Measurements from ENCODE around the gene PLD1.

Gene PLD1

GRCh38 chr3:171615686-171616085, 194.6 kb downstream of the PLD1 start:
- H3K9me3 ChIP-seq (ENCODE audit: control extremely low read depth in 1 of 5, control insufficient read depth in 4 of 5, insufficient read depth in 2 of 5, low read depth in 1 of 5, low read length in 4 of 5): no peaks in the 10 kb centered on the region
- ChIA-PET CTCF (interaction anchor here (0.9 to 1.4 kb wide), 3 partner anchors 8 to 220 kb away, joined by 3 to 4 read pairs (median 3); no protein-coding TSS in a partner anchor), POLR2A (no interaction called here)
- peaks cover 0 to 6% (median 0%) of the 10 kb centered on the region in 4 experiments for H3K36me3 ChIP-seq (ENCODE audit: control insufficient read depth in 4 of 4, insufficient read depth in 4 of 4, low read length in 3 of 4)
- no peaks in the 10 kb centered on the region for H3K27me3 ChIP-seq (replicated peaks in 2 of 5; ENCODE audit: control insufficient read depth in 4 of 5, insufficient read depth in 5 of 5, low read length in 4 of 5)
- WGBS (ENCODE audit: insufficient coverage): no CpG with 5 or more reads among the region's 1 CpG
- H3K4me3 ChIP-seq (ENCODE audit: control insufficient read depth in 1 of 7, extremely low read depth in 1 of 7, insufficient read depth in 4 of 7, low read depth in 2 of 7, low read length in 6 of 7): no peak overlapping the region
- peaks cover 0 to 2% (median 0%) of the 10 kb centered on the region in 4 experiments for H3K4me1 ChIP-seq (ENCODE audit: control extremely low read depth in 1 of 4, control insufficient read depth in 4 of 4, insufficient read depth in 4 of 4, low read length in 3 of 4)
- DNase-seq: no peak
- no peak overlapping the region for H3K27ac ChIP-seq (ENCODE audit: insufficient read depth in 1 of 2, low read depth in 1 of 2, low read length in 2 of 2, poor library complexity in 1 of 2, severe bottlenecking in 2 of 2)

DNA sequence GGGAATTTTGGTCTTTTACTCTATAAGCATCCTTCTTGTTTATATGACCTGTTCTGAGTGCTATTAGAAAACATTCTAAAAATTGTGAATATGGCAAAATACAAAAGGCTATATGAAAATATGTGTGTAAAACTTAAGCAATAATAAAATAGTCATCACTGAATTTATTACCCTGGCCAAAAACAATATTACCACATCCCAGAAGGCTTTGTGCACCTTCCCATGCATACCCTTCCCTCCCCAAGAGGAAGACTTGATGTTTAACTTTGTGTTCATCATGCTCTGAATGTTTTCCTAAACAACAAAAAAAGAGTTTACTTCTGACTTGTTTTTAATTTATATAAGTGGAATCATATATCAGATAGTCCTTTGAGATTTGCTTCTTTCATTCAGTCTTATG, 195.0 kb downstream of the PLD1 start:
- no peak for DNase-seq
- Histone ChIP-seq H3K27me3 (replicated peaks in 2 of 5; ENCODE audit: control insufficient read depth in 4 of 5, insufficient read depth in 5 of 5, low read length in 4 of 5) (no peaks in the 10 kb centered on the region), H3K36me3 (ENCODE audit: control insufficient read depth in 4 of 4, insufficient read depth in 4 of 4, low read length in 3 of 4) (peaks cover 0 to 6% (median 0%) of the 10 kb centered on the region in 4 experiments), H3K9me3 (ENCODE audit: control extremely low read depth in 1 of 5, control insufficient read depth in 4 of 5, insufficient read depth in 2 of 5, low read depth in 1 of 5, low read length in 4 of 5) (no peaks in the 10 kb centered on the region), H3K27ac (ENCODE audit: insufficient read depth in 1 of 2, low read depth in 1 of 2, low read length in 2 of 2, poor library complexity in 1 of 2, severe bottlenecking in 2 of 2) (no peak overlapping the region), H3K4me3 (ENCODE audit: control insufficient read depth in 1 of 7, extremely low read depth in 1 of 7, insufficient read depth in 4 of 7, low read depth in 2 of 7, low read length in 6 of 7) (no peak overlapping the region), H3K4me1 (ENCODE audit: control extremely low read depth in 1 of 4, control insufficient read depth in 4 of 4, insufficient read depth in 4 of 4, low read length in 3 of 4) (peaks cover 0 to 2% (median 0%) of the 10 kb centered on the region in 4 experiments)
- ChIA-PET POLR2A (interaction anchor here (0.6 kb wide), 1 partner anchor 1718 kb away, joined by 3 read pairs; no protein-coding TSS in a partner anchor), CTCF (interaction anchor here (0.9 to 1.6 kb wide), 4 partner anchors 8 to 214 kb away, joined by 3 to 8 read pairs (median 3); no protein-coding TSS in a partner anchor)

GRCh38 chr3:171614318-171614921, 195.9 kb downstream of the PLD1 start:
- CTCF ChIA-PET: interaction anchor here (0.8 to 1.6 kb wide), 11 partner anchors 9 to 727 kb away, joined by 3 to 8 read pairs (median 3); no protein-coding TSS in a partner anchor

DNA sequence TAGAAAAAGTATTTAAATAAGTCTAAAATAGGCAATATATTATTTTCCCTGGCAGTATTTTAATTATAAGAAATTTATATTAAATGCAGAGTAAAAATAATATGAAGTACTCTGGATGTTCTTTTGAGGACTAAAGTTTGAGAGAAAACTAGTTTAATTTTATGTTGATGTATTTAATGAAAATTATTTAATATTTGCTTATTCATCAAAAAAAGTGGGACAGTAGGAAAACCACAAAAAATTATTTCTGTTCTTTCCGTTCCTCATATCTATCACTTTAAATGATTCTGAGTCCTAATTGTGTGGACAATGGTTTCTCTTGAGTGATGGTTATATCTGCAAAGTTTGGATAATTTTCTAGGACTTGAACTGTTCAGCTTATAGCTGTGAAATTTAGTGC, 202.8 kb downstream of the PLD1 start:
- ChIA-PET CTCF (no interaction called here), POLR2A (no interaction called here)
- H3K27ac ChIP-seq (ENCODE audit: insufficient read depth in 1 of 2, low read depth in 1 of 2, low read length in 2 of 2, poor library complexity in 1 of 2, severe bottlenecking in 2 of 2): no peak overlapping the region
- no CpG with 5 or more reads among the region's 1 CpG for WGBS (ENCODE audit: insufficient coverage)
- peaks cover 0 to 5% (median 0%) of the 10 kb centered on the region in 4 experiments for H3K4me1 ChIP-seq (ENCODE audit: control extremely low read depth in 1 of 4, control insufficient read depth in 4 of 4, insufficient read depth in 4 of 4, low read length in 3 of 4)
- DNase-seq: no peak
- H3K27me3 ChIP-seq (replicated peaks in 2 of 5; ENCODE audit: control insufficient read depth in 4 of 5, insufficient read depth in 5 of 5, low read length in 4 of 5): no peaks in the 10 kb centered on the region
- H3K36me3 ChIP-seq (ENCODE audit: control insufficient read depth in 4 of 4, insufficient read depth in 4 of 4, low read length in 3 of 4): peaks cover 0 to 6% (median 1%) of the 10 kb centered on the region in 4 experiments
- H3K4me3 ChIP-seq (ENCODE audit: control insufficient read depth in 1 of 7, extremely low read depth in 1 of 7, insufficient read depth in 4 of 7, low read depth in 2 of 7, low read length in 6 of 7): no peak overlapping the region
- H3K9me3 ChIP-seq (ENCODE audit: control extremely low read depth in 1 of 5, control insufficient read depth in 4 of 5, insufficient read depth in 2 of 5, low read depth in 1 of 5, low read length in 4 of 5): no peaks in the 10 kb centered on the region

More at GRCh38 chr3:171614318-171614921, 195.9 kb downstream of the PLD1 start:
- H3K27me3 ChIP-seq (replicated peaks in 2 of 5; ENCODE audit: control insufficient read depth in 4 of 5, insufficient read depth in 5 of 5, low read length in 4 of 5): no peaks in the 10 kb centered on the region
- H3K36me3 ChIP-seq (ENCODE audit: control insufficient read depth in 4 of 4, insufficient read depth in 4 of 4, low read length in 3 of 4): peaks cover 0 to 6% (median 0%) of the 10 kb centered on the region in 4 experiments
- POLR2A ChIA-PET: interaction anchor here (0.6 kb wide), 1 partner anchor 1717 kb away, joined by 3 read pairs; no protein-coding TSS in a partner anchor
- H3K27ac ChIP-seq (ENCODE audit: insufficient read depth in 1 of 2, low read depth in 1 of 2, low read length in 2 of 2, poor library complexity in 1 of 2, severe bottlenecking in 2 of 2): no peak overlapping the region
- peaks cover 0 to 2% (median 0%) of the 10 kb centered on the region in 4 experiments for H3K4me1 ChIP-seq (ENCODE audit: control extremely low read depth in 1 of 4, control insufficient read depth in 4 of 4, insufficient read depth in 4 of 4, low read length in 3 of 4)
- H3K9me3 ChIP-seq (ENCODE audit: control extremely low read depth in 1 of 5, control insufficient read depth in 4 of 5, insufficient read depth in 2 of 5, low read depth in 1 of 5, low read length in 4 of 5): no peaks in the 10 kb centered on the region
- DNase-seq: peak; percentile 14 to 42 (median 24)
- peak overlapping the region in 1 of 7 experiments; percentile 8 for H3K4me3 ChIP-seq (ENCODE audit: control insufficient read depth in 1 of 7, extremely low read depth in 1 of 7, insufficient read depth in 4 of 7, low read depth in 2 of 7, low read length in 6 of 7)
- 53% methylated on average over 7 of the region's 11 CpGs for WGBS (ENCODE audit: insufficient coverage)

GRCh38 chr3:171606151-171606751, 204.0 kb downstream of the PLD1 start:
- Histone ChIP-seq H3K36me3 (ENCODE audit: control insufficient read depth in 4 of 4, insufficient read depth in 4 of 4, low read length in 3 of 4) (peaks cover 0 to 2% (median 0%) of the 10 kb centered on the region in 4 experiments), H3K27ac (ENCODE audit: insufficient read depth in 1 of 2, low read depth in 1 of 2, low read length in 2 of 2, poor library complexity in 1 of 2, severe bottlenecking in 2 of 2) (no peak overlapping the region), H3K4me1 (ENCODE audit: control extremely low read depth in 1 of 4, control insufficient read depth in 4 of 4, insufficient read depth in 4 of 4, low read length in 3 of 4) (peaks cover 0 to 5% (median 0%) of the 10 kb centered on the region in 4 experiments), H3K9me3 (ENCODE audit: control extremely low read depth in 1 of 5, control insufficient read depth in 4 of 5, insufficient read depth in 2 of 5, low read depth in 1 of 5, low read length in 4 of 5) (no peaks in the 10 kb centered on the region), H3K4me3 (ENCODE audit: control insufficient read depth in 1 of 7, extremely low read depth in 1 of 7, insufficient read depth in 4 of 7, low read depth in 2 of 7, low read length in 6 of 7) (no peak overlapping the region), H3K27me3 (replicated peaks in 2 of 5; ENCODE audit: control insufficient read depth in 4 of 5, insufficient read depth in 5 of 5, low read length in 4 of 5) (no peaks in the 10 kb centered on the region)
- 67% methylated on average over 3 of the region's 6 CpGs for WGBS (ENCODE audit: insufficient coverage)
- DNase-seq: no peak
- ChIA-PET POLR2A (no interaction called here), CTCF (no interaction called here)

GRCh38 chr3:171604370-171604769, 205.9 kb downstream of the PLD1 start:
- H3K27ac ChIP-seq (ENCODE audit: insufficient read depth in 1 of 2, low read depth in 1 of 2, low read length in 2 of 2, poor library complexity in 1 of 2, severe bottlenecking in 2 of 2): no peak overlapping the region
- H3K36me3 ChIP-seq (ENCODE audit: control insufficient read depth in 4 of 4, insufficient read depth in 4 of 4, low read length in 3 of 4): peaks cover 0 to 2% (median 0%) of the 10 kb centered on the region in 4 experiments
- ChIA-PET CTCF (interaction anchor here (0.8 to 1.4 kb wide), 3 partner anchors 9 to 16 kb away, joined by 3 to 4 read pairs (median 4); no protein-coding TSS in a partner anchor), POLR2A (no interaction called here)
- 100% methylated on average over 4 of the region's 5 CpGs for WGBS (ENCODE audit: insufficient coverage)
- no peak for DNase-seq
- H3K27me3 ChIP-seq (replicated peaks in 2 of 5; ENCODE audit: control insufficient read depth in 4 of 5, insufficient read depth in 5 of 5, low read length in 4 of 5): no peaks in the 10 kb centered on the region
- no peak overlapping the region for H3K4me3 ChIP-seq (ENCODE audit: control insufficient read depth in 1 of 7, extremely low read depth in 1 of 7, insufficient read depth in 4 of 7, low read depth in 2 of 7, low read length in 6 of 7)
- H3K9me3 ChIP-seq (ENCODE audit: control extremely low read depth in 1 of 5, control insufficient read depth in 4 of 5, insufficient read depth in 2 of 5, low read depth in 1 of 5, low read length in 4 of 5): no peaks in the 10 kb centered on the region
- H3K4me1 ChIP-seq (ENCODE audit: control extremely low read depth in 1 of 4, control insufficient read depth in 4 of 4, insufficient read depth in 4 of 4, low read length in 3 of 4): peaks cover 0 to 5% (median 0%) of the 10 kb centered on the region in 4 experiments

GRCh38 chr3:171602072-171602471, 208.2 kb downstream of the PLD1 start:
- no peak overlapping the region for H3K4me3 ChIP-seq (ENCODE audit: control insufficient read depth in 1 of 7, extremely low read depth in 1 of 7, insufficient read depth in 4 of 7, low read depth in 2 of 7, low read length in 6 of 7)
- H3K27me3 ChIP-seq (replicated peaks in 2 of 5; ENCODE audit: control insufficient read depth in 4 of 5, insufficient read depth in 5 of 5, low read length in 4 of 5): no peaks in the 10 kb centered on the region
- peaks cover 0 to 5% (median 0%) of the 10 kb centered on the region in 4 experiments for H3K4me1 ChIP-seq (ENCODE audit: control extremely low read depth in 1 of 4, control insufficient read depth in 4 of 4, insufficient read depth in 4 of 4, low read length in 3 of 4)
- H3K36me3 ChIP-seq (ENCODE audit: control insufficient read depth in 4 of 4, insufficient read depth in 4 of 4, low read length in 3 of 4): peaks cover 0 to 2% (median 0%) of the 10 kb centered on the region in 4 experiments
- DNase-seq: no peak
- no peaks in the 10 kb centered on the region for H3K9me3 ChIP-seq (ENCODE audit: control extremely low read depth in 1 of 5, control insufficient read depth in 4 of 5, insufficient read depth in 2 of 5, low read depth in 1 of 5, low read length in 4 of 5)
- ChIA-PET POLR2A (no interaction called here), CTCF (interaction anchor here (1.2 kb wide), 1 partner anchor 12 kb away, joined by 4 read pairs; no protein-coding TSS in a partner anchor)
- WGBS (ENCODE audit: insufficient coverage): 94% methylated on average over 3 of the region's 4 CpGs
- no peak overlapping the region for H3K27ac ChIP-seq (ENCODE audit: insufficient read depth in 1 of 2, low read depth in 1 of 2, low read length in 2 of 2, poor library complexity in 1 of 2, severe bottlenecking in 2 of 2)

All from common myeloid progenitor, CD34-positive (primary cell).